ENCODE data around the gene MCOLN1. TPM values are rescaled to one million over a fixed set of nuclear protein-coding genes. Genes with fewer than 3 reads are reported as not detected.

MCOLN1 gene
- total and polyA plus RNA-seq, 2 donors from 2014 or later = 24.0 to 25.7 TPM

- Histone ChIP-seq H3K9me3 (ENCODE audit: control insufficient read depth in 2 of 3, insufficient read depth in 1 of 3, low read length in 3 of 3) (no peaks in the 10 kb centered on the region), H3K4me3 (ENCODE audit: low read length in 3 of 3) (no peak overlapping the region), H3K27me3 (ENCODE audit: control insufficient read depth, insufficient read depth, low read length) (no peaks in the 10 kb centered on the region), H3K27ac (ENCODE audit: low read depth in 2 of 2, low read length in 2 of 2) (no peak overlapping the region), H3K36me3 (ENCODE audit: control insufficient read depth in 2 of 3, insufficient read depth in 3 of 3, low read length in 3 of 3) (peaks cover 0 to 12% (median 11%) of the 10 kb centered on the region in 3 donors), H3K4me1 (ENCODE audit: control insufficient read depth in 2 of 3, insufficient read depth in 2 of 3, low read depth in 1 of 3, low read length in 3 of 3) (no peaks in the 10 kb centered on the region), H3K9ac (ENCODE audit: low read length in 3 of 3) (no peak overlapping the region)
- TF ChIP-seq CTCF (IDR thresholded peaks at IDR 0.05; ENCODE audit: borderline replicate concordance, extremely low read depth, insufficient read depth) = no peak
- intact Hi-C loops (cut with DNase I) = no loop called here
- DNase-seq (no peak), FAIRE-seq (no peak)
These were observed 22.2 kb downstream of the MCOLN1 start for GRCh38 chr19:7544626-7545025.

GRCh38 chr19:7545300-7545699, 22.9 kb downstream of the MCOLN1 start:
- no peaks in the 10 kb centered on the region for H3K4me1 ChIP-seq (ENCODE audit: control insufficient read depth in 2 of 3, insufficient read depth in 2 of 3, low read depth in 1 of 3, low read length in 3 of 3)
- DNase-seq = no peak
- H3K36me3 ChIP-seq (ENCODE audit: control insufficient read depth in 2 of 3, insufficient read depth in 3 of 3, low read length in 3 of 3) = peaks cover 0 to 11% (median 7%) of the 10 kb centered on the region in 3 donors
- intact Hi-C loops (cut with DNase I) = no loop called here
- H3K9ac ChIP-seq (ENCODE audit: low read length in 3 of 3) = no peak overlapping the region
- TF ChIP-seq CTCF (IDR thresholded peaks at IDR 0.05; ENCODE audit: borderline replicate concordance, extremely low read depth, insufficient read depth) = no peak
- H3K27me3 ChIP-seq (ENCODE audit: control insufficient read depth, insufficient read depth, low read length) = no peaks in the 10 kb centered on the region
- H3K9me3 ChIP-seq (ENCODE audit: control insufficient read depth in 2 of 3, insufficient read depth in 1 of 3, low read length in 3 of 3) = no peaks in the 10 kb centered on the region
- no peak overlapping the region for H3K27ac ChIP-seq (ENCODE audit: low read depth in 2 of 2, low read length in 2 of 2)
- FAIRE-seq = no peak
- no peak overlapping the region for H3K4me3 ChIP-seq (ENCODE audit: low read length in 3 of 3)

- FAIRE-seq (no peak), DNase-seq (no peak)
- no peak overlapping the region for H3K4me3 ChIP-seq (ENCODE audit: low read length in 3 of 3)
- no peak for TF ChIP-seq CTCF (IDR thresholded peaks at IDR 0.05; ENCODE audit: borderline replicate concordance, extremely low read depth, insufficient read depth)
- H3K27me3 ChIP-seq (ENCODE audit: control insufficient read depth, insufficient read depth, low read length) = no peaks in the 10 kb centered on the region
- H3K9ac ChIP-seq (ENCODE audit: low read length in 3 of 3) = no peak overlapping the region
- H3K36me3 ChIP-seq (ENCODE audit: control insufficient read depth in 2 of 3, insufficient read depth in 3 of 3, low read length in 3 of 3) = peaks cover 0 to 11% (median 3%) of the 10 kb centered on the region in 3 donors
- H3K9me3 ChIP-seq (ENCODE audit: control insufficient read depth in 2 of 3, insufficient read depth in 1 of 3, low read length in 3 of 3) = no peaks in the 10 kb centered on the region
- H3K4me1 ChIP-seq (ENCODE audit: control insufficient read depth in 2 of 3, insufficient read depth in 2 of 3, low read depth in 1 of 3, low read length in 3 of 3) = no peaks in the 10 kb centered on the region
- no peak overlapping the region for H3K27ac ChIP-seq (ENCODE audit: low read depth in 2 of 2, low read length in 2 of 2)
- intact Hi-C loops (cut with DNase I) = no loop called here
These were observed 23.5 kb downstream of the MCOLN1 start for GRCh38 chr19:7545904-7546303.

GRCh38 chr19:7547159-7547558, 24.7 kb downstream of the MCOLN1 start:
- no peak for FAIRE-seq
- Histone ChIP-seq H3K4me3 (ENCODE audit: low read length in 3 of 3) (no peak overlapping the region), H3K27me3 (ENCODE audit: control insufficient read depth, insufficient read depth, low read length) (no peaks in the 10 kb centered on the region), H3K27ac (ENCODE audit: low read depth in 2 of 2, low read length in 2 of 2) (no peak overlapping the region), H3K9me3 (ENCODE audit: control insufficient read depth in 2 of 3, insufficient read depth in 1 of 3, low read length in 3 of 3) (no peaks in the 10 kb centered on the region), H3K9ac (ENCODE audit: low read length in 3 of 3) (no peak overlapping the region), H3K36me3 (ENCODE audit: control insufficient read depth in 2 of 3, insufficient read depth in 3 of 3, low read length in 3 of 3) (peaks cover 0 to 7% (median under 1%) of the 10 kb centered on the region in 3 donors), H3K4me1 (ENCODE audit: control insufficient read depth in 2 of 3, insufficient read depth in 2 of 3, low read depth in 1 of 3, low read length in 3 of 3) (no peaks in the 10 kb centered on the region)
- intact Hi-C loops (cut with DNase I) = no loop called here
- TF ChIP-seq CTCF (IDR thresholded peaks at IDR 0.05; ENCODE audit: borderline replicate concordance, extremely low read depth, insufficient read depth) = no peak
- no peak for DNase-seq
